C4-2B (cell line): Measurements from ENCODE around the gene STXBP5L.
"Not testable (repeated sequence)": the region's sequence is repeated elsewhere in the genome, so short reads cannot be mapped to it uniquely, and the experiment has no call there.

Experiments
- H3K27ac ChIP-seq: fragments of 450-650 bp; 2 replicates; pipeline ENCODE4 v1.5.1; 2017
- CTCF ChIP-seq: fragments of 450-650 bp; conservative IDR thresholded peaks from 2 replicates; pipeline ENCODE4 v1.5.1; 2017; ENCODE audit warnings: mild to moderate bottlenecking
- ZFX ChIP-seq: fragments of 450-650 bp; IDR thresholded peaks from 2 replicates; pipeline ENCODE4 v1.6.1; 2017

The STXBP5L gene

DNA sequence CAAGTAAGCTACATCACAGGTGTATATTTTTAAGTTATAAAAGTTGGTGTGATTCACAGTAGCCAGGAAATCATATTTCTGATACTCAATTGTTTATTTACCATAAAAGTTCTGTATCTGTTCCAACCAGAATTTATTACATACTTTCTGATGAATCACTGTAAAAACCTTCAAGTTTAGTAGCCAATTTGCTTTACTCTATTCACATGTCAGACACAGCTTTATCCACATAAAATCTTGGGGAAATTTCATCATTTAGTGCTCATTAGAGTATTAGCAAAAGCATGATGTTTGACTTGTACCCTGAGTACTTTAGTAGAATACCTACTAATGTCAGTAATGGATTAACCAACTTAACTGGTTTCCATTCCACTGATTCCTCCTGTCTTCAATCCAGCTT is 388.0 kb downstream of the STXBP5L start:
- no peak for TF ChIP-seq CTCF
- no peak for TF ChIP-seq ZFX
- no peak overlapping the region for H3K27ac ChIP-seq

DNA sequence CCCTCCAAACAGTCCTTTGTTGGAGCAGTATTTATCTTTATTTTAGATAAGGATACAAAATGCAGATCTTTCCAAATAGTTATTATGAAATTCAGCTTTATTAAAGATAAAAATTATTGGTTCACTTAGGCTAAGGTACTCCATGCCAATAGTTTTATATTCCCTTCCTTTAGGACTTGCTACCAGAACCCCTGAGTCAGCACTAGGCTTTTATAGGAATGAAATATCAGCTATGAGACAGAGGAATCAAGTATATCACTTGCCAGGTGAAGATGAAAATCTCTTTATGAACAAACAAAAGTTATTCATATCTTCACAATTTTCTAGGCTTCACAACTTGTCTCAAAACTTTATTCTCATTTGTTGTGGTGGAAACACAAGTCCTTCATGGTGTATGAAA is 416.3 kb downstream of the STXBP5L start:
- TF ChIP-seq ZFX (no peak), CTCF (no peak)
- no peak overlapping the region for H3K27ac ChIP-seq

- no peak for TF ChIP-seq CTCF
- no peak overlapping the region for H3K27ac ChIP-seq
These were observed 422.1 kb downstream of the STXBP5L start for GRCh38 chr3:121330118-121330517.

GRCh38 chr3:121330634-121331033 is 422.6 kb downstream of the STXBP5L start:
- no peak for TF ChIP-seq CTCF
- no peak for TF ChIP-seq ZFX
- H3K27ac ChIP-seq: no peak overlapping the region

DNA sequence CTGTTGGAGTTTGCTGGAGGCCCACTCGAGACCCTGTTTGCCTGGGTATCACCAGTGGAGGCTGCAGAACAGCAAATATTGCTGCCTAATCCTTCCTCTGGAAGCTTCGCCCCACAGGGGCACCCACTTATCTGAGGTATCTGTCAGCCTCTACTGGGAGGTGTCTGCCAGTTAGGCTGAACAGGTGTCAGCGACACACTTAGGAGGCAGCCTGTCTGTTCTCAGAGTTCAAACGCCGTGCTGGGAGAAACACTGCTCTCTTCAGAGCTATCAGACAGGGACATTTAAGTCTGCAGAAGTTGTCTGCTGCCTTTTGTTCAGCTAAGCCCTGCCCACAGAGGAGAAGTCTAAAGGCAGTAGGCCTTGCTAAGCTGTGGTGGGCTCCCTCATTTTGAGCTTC is 448.0 kb downstream of the STXBP5L start:
- H3K27ac ChIP-seq: not testable (repeated sequence)

DNA sequence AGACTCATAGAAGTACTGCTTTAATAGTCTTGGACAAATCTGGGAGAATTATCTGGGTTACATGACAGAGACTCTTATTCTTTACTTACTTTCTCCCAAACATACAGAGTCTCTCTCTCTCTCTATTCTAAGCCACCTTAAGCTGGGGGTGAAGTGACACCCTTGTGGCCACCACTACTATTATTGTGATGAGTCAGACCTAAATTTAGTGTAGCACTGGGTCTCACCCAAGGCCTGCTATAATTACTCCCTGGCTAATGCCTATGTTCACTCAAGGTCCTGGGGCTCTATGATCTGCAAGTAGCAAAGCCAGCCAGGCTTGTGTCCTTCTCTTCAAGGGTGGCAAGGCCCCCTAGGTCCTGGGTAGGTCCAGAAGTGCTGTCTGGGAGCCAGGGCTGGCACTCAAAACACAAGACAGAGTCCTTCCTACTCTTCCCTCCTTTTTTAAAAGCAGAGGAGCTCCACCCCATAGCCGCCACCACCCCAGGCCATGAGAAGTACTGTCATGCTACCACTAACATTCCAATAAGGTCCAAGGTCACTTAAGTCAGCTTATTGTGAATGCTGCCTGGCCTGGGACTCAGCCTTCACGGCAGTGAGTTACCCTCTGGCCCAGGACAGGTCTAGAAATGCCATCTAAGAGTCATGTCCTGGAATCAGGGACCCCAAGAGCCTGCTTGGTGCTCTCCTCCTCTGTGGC is 454.2 kb downstream of the STXBP5L start:
- no peak overlapping the region for H3K27ac ChIP-seq
- TF ChIP-seq ZFX: no peak
- TF ChIP-seq CTCF: no peak

DNA sequence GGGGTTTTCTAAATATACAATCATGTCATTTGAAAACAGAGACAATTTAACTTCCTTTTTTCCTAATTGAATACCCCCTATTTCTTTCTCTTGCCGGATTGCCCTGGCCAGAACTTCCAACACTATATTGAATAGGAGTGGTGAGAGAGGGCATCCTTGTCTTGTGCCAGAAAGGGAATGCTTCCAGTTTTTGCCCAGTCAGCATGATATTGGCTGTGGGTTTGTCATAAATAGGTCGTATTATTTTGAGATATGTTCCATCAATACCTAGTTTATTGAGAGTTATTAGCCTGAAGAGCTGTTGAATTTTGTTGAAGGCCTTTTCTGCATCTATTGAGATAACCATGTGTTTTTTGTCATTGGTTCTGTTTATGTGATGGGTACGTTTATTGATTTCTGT is 480.3 kb downstream of the STXBP5L start:
- H3K27ac ChIP-seq: not testable (repeated sequence)

GRCh38 chr3:121395967-121396366 is 488.0 kb downstream of the STXBP5L start:
- not testable (repeated sequence) for H3K27ac ChIP-seq

GRCh38 chr3:121398051-121398450 is 490.0 kb downstream of the STXBP5L start:
- not testable (repeated sequence) for H3K27ac ChIP-seq

DNA sequence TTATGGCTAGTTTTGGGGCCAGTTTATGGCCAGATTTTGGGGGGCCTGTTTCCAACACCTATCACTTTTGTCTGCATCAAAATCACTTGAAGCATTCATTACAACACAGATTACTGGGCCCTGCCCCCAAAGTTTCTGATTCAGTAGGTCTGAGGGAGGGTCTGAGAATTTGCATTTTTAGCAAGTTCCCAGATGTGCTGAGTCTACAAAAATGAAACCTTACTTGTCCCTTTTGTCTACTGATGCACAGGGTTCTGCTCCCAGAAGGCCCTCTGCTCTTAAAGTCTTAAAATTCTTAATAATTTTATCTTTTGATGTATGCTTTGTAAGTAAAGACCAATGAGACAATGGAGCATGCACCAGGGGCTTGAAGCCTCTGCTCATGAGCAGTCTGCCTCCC is 491.8 kb downstream of the STXBP5L start:
- H3K27ac ChIP-seq: no peak overlapping the region
- TF ChIP-seq ZFX (no peak), CTCF (no peak)
